HG02938 (cell line): ENCODE data around the gene GPR156.

ENCODE experiments used
- ATAC-seq: cut with Tn5 transposase; IDR thresholded peaks from one replicate; pipeline ENCODE4 v1.9.1; 2021; ENCODE audit warnings: mild to moderate bottlenecking, moderate library complexity; ENCODE audit not compliant: unreplicated experiment

Gene GPR156

DNA sequence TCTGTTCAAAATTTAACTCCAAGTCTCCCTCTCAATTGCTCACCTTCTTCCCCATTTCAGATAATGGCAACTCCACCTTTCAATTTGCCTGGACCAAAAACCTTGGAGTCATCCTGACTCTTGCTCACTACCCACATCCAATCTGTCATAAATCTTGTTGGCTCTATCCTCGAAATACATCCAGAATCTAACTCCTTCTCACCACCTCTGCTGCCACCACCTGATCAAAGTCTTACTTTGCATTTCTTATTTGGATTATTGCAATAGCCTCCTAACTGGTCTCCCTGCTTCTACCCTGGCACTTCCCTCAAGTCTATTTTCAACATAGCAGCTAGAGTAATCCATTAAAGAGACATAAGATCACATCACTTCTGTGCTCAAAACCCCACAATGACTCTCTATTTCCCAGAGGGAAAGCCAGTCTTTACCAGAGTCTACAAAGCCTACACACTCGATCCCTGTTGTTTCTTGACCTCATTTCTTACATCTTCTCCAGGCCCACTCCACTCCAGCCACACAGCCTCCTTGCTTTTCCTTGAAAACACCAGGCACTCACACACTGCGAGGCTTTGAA lies 86.6 kb downstream of the GPR156 start:
- ATAC-seq = no peak

DNA sequence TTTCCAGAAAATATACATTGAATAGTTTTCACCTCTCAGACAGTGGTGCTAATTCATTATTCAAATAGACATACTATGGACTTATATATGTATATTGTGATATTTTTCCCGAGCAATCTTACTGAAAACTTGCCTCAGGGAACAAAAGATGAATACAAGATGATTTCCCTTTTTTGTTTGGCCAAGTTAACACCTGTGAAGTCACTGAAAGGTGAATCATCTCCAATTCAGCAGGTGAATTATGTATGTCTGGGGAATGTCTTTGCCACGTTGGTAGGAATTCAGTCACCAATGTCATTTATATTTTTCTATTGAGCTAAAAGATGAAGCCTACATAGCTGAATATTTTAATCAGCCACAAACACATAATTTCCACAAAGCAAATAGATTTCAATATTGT lies 88.2 kb downstream of the GPR156 start:
- no peak for ATAC-seq

DNA sequence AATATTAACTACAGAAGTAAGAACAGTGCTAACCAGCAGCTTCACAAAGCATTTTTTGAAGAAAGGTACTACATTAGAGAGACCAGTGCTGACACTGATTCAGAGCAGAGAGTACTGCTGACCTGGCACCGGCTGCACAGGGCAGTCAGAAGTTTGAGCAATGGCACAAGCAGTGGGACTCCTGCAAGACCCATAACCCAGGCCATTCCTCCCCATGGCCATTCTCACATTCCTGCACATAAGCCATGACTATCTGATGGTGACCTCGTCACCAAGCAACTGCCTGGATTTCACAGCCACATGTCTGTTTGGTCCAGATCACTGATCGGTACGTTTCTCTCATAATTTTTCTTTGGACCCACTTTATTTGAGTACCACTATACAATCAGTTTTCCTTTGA lies 88.7 kb downstream of the GPR156 start:
- ATAC-seq = no peak

GRCh38 chr3:120193554-120193953 lies 91.5 kb downstream of the GPR156 start:
- ATAC-seq = no peak

GRCh38 chr3:120192579-120192978 lies 92.4 kb downstream of the GPR156 start:
- ATAC-seq = no peak

DNA sequence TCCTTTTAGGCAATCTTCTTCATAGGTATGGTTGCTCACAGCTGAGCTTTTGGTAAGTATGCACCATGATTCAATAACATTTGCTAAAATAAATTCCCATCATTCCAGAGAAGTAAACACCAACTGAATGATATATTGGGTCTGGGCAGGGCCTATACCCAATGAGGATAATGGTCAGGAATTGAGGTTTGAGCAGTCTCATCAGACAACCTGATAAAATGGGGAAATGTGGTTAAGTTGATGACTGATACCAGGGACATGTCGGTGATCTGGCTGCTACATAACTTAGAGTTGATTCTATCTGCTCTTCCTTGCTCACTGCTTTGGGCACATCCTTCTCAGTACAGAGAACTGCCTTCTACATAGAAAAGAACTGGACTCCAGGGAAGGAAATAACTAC lies 92.9 kb downstream of the GPR156 start:
- ATAC-seq = no peak

GRCh38 chr3:120182613-120183511 lies 102.2 kb downstream of the GPR156 start:
- ATAC-seq = no peak

- ATAC-seq = no peak
These were observed 103.4 kb downstream of the GPR156 start for GRCh38 chr3:120181632-120182031.

DNA sequence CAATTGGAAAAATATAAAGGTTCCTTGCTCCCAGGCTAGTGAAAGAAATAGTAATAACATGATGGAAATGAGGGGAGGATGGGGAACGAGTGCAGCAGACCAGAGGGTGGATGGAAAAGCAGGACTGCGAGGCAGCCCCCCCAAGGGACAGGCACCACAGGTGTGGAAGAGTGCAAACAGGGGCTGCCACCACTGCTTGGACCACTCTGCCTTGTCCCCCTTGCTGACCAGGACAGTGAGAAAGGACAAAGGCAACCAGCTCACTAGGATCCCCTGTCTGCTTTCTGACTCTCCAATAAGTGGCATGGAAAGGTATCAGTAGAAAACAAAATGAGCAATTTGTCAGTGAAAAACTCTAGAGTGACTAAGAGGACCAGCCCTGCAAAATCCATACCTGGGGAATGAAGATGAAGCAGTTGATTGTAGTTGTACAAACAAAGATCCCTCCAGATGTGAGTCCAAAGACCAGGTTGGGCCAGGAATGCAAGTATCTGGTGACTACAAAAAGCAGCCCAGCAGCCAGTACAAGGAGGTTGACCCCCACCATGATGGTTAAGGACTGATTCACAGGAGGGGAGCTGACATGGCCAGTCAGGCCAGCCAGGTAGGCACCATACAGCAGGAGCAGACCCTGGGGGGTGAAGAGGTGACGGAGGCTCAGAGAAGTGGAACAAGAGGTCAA lies 104.2 kb downstream of the GPR156 start:
- no peak for ATAC-seq

DNA sequence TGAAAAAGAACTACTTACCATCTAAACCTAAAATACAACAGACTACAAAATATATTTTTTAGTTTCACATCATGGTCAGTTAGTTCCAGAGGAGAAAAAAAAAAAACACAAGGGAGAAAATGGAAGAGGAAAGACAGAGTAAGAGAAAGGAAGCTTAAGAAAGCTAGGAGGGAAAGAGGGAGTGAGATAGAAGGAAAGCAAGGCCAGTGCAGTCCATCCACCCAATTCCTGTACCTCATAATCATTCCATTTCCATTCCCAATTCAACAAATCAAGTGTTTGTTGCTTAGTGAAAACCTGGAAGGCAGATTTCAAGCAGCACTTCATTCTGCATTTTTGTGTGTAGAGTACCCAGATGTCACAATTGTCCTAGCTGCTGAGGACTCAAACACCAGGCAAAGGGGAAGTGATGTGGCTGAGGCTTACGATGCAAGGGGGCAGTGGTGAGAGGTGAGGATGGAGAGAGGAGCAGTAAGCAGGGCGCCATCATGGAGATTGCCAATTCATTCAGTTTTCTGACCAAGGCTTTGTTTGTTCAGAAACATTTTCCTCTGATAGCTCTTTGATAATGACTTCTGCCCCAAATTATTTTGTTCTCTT lies 107.2 kb downstream of the GPR156 start:
- ATAC-seq = no peak

GRCh38 chr3:120177151-120177550 lies 107.9 kb downstream of the GPR156 start:
- no peak for ATAC-seq

GRCh38 chr3:120174811-120175539 lies 110.0 kb downstream of the GPR156 start:
- ATAC-seq = no peak

- ATAC-seq = no peak
These were observed 111.9 kb downstream of the GPR156 start for GRCh38 chr3:120173056-120173675.

DNA sequence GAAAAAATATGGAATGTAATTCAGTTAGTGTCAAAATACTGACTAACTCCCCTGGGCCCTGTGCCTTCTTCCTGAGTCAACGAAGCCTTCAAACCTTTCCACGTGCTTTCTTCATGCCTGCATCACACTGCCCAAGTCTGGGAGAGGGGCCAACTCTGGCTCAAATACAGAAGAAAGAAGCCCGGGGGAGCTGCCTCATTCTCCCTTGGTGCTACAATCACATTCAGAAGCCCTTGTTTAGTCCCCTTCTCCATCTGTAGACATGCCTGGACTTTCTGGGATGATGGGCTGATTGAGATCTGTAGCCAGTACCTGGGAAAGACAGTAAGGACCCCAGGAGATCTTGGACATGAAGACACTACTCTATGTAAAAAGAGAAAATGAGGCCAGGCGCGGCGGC lies 113.0 kb downstream of the GPR156 start:
- ATAC-seq = no peak

DNA sequence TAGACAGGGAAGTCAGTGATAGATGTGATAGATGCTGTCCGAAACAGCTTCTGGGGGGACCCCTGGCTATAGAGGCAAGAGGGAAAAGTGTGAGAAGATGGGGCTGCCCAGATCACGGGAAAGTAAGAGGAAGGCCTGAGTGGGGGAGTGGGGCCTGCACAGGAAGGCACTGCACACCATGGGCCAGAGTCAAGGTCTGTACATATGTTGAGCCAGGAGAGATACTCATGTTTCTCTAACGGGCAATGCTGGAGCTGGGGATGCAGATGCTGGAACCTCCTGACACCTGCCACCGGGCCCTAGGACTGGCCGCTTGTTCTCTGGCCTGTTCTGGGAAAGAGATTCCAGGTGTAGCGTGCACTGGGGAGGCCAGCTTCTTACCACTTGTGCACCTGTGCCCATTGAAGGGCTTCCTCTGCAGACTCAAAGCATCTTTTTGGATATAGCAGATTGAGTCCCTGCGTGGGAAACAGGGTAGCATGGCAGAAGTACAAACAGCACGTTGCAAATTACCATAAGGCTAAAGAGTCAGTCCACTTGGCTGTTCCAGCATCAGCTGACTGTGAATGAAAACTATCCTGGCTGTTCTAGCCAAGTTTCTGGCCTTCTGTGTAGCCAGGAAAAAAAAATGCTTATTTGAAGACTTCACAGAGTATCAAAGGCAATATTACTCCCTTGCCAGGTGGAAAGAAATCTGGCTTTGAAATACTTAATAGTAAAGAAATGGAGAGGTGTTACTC lies 113.7 kb downstream of the GPR156 start:
- no peak for ATAC-seq

DNA sequence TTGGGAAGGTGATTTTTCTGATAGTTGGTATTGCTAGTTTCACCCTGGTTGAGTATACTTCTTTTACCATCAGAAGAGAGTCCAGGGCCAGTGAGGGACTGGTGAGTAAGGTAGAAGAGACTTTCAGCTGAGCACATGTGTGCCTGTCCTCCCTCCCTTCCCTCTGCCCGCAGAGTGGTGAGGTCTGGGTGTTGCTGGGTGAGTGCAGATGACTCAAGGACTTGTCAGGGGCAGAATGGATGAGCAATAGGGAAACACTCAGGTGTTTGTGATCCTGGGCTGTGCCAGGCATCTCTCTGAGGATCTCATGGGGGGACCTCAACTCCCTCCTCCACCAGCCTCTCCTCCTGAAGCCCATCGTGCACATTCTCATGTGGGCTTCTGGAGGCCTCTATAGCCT lies 114.8 kb downstream of the GPR156 start:
- no peak for ATAC-seq

DNA sequence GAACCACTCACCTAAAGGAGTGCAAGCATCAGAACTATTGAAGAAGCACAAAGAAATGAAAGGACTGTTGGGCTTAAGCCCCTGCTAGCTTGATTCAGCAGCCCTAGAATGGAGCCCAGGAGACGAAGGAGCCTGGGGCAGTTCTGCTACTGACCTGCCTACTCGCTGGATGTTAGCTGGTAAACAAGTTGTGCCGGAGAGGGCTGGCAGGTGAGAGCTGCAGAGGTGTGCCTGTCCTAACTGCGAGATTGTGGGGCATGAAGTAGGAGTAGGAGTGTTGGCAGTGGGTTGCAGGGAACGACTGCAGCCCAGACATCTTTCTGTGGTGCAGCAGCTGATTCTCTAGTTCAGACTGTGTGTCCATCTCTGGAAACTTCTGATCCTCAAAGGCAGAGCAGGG lies 115.6 kb downstream of the GPR156 start:
- ATAC-seq = no peak

GRCh38 chr3:120168611-120169010 lies 116.4 kb downstream of the GPR156 start:
- no peak for ATAC-seq

DNA sequence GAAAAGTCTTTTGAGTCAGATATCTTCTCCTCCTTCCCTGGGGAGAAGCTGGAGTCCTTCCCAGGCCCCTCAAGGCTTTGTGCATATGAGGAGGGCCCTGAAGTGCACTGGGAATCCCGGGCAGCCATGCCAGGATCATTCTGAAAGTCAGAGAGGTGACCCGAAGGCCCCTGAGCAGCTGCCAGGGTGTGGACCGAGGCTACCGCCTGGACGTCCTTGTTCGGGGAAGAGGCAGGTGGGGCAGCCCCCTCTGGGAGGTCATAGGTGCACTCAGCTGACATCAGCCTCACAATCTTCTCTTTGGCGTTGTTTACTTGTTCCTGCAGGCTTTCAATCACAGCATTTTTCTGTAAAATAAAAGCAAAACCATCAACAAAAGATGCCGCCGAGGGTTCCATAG lies 117.0 kb downstream of the GPR156 start:
- ATAC-seq = no peak

DNA sequence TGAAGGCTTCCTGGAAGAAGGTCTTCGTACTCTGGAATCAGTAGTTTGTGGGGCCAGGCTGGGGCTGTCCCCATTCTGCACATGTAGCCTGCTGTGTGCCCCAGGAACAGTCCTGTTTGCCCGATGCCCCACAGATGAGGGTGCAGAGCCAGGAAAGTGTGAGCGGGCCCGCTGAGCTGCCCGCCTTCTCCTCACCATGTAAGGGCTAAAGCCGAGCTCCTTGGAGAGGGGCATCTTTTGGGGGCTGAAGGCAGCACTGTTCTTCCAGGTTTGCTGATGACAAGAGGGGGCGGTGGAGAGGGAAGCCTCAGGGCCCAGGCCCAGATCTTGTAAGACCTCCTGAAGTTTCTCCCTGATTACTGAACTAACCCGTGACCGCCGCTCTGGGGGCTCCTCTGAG lies 117.5 kb downstream of the GPR156 start:
- no peak for ATAC-seq
